SKM-1 (cell line): ENCODE measurements around the gene U2AF2.

Source experiments
- DNase-seq: peaks from one replicate; lab custom pipeline; 2025; ENCODE audit not compliant: unreplicated experiment; lab: John Stamatoyannopoulos, UW

Gene U2AF2

GRCh38 chr19:55673465-55673864 lies 18.6 kb downstream of the U2AF2 start:
- no peak for DNase-seq

- DNase-seq: no peak
These were observed 19.1 kb downstream of the U2AF2 start for GRCh38 chr19:55673889-55674288.

GRCh38 chr19:55674459-55674840 lies 19.6 kb downstream of the U2AF2 start:
- DNase-seq: no peak

GRCh38 chr19:55674841-55675660 lies 20.2 kb downstream of the U2AF2 start, which contains the start of gene EPN1:
Gene EPN1, plus strand, starts transcription at chr19:55675226. Its CDS starts 3,402 bp downstream, at chr19:55678628.
- DNase-seq: peak; percentile 66

GRCh38 chr19:55675661-55676354 lies 21.0 kb downstream of the U2AF2 start:
- DNase-seq: no peak

GRCh38 chr19:55676383-55676782 lies 21.5 kb downstream of the U2AF2 start:
- DNase-seq: no peak

GRCh38 chr19:55676889-55677505 lies 22.2 kb downstream of the U2AF2 start:
- no peak for DNase-seq

GRCh38 chr19:55677572-55678028 lies 22.8 kb downstream of the U2AF2 start:
- DNase-seq: no peak

GRCh38 chr19:55678121-55678671 lies 23.4 kb downstream of the U2AF2 start:
- peak; percentile 41 for DNase-seq

- DNase-seq: no peak
These were observed 24.8 kb downstream of the U2AF2 start for GRCh38 chr19:55679343-55680257.

- DNase-seq: no peak
These were observed 25.7 kb downstream of the U2AF2 start for GRCh38 chr19:55680339-55681130.

GRCh38 chr19:55681131-55682092 lies 26.6 kb downstream of the U2AF2 start:
- DNase-seq: no peak

- no peak for DNase-seq
These were observed 28.8 kb downstream of the U2AF2 start for GRCh38 chr19:55683449-55684261.

- no peak for DNase-seq
These were observed 30.3 kb downstream of the U2AF2 start for GRCh38 chr19:55684946-55685681.

- DNase-seq: no peak
These were observed 30.9 kb downstream of the U2AF2 start for GRCh38 chr19:55685776-55686175.

GRCh38 chr19:55686311-55687050 lies 31.6 kb downstream of the U2AF2 start:
- DNase-seq: no peak
